T-helper 2 cell treated with Interferon-gamma antibody and Interleukin-4, amounts not matched to agents 5 μg/mL and 100 μg/mL, for 36 hours (primary cell): Measurements from ENCODE around the gene CCDC117.
"Not testable (repeated sequence)": the region's sequence is repeated elsewhere in the genome, so short reads cannot be mapped to it uniquely, and the experiment has no call there.

Experiments used
- DNase-seq: peaks from one replicate; pipeline ENCODE4 v3.0.0; 2021; ENCODE audit warnings: low spot score
- H3K27ac Mint-ChIP-seq: one replicate; pipeline ENCODE4 v1.8.0; 2021; ENCODE audit warnings: mild to moderate bottlenecking, mixed read lengths
- H3K27me3 Mint-ChIP-seq: one replicate; pipeline ENCODE4 v1.8.0; 2021; ENCODE audit warnings: low read depth, mixed read lengths
- H3K36me3 Mint-ChIP-seq: one replicate; pipeline ENCODE4 v1.8.0; 2021; ENCODE audit warnings: low read depth, mixed read lengths
- H3K4me1 Mint-ChIP-seq: one replicate; pipeline ENCODE4 v1.8.0; 2021; ENCODE audit warnings: low read depth, mixed read lengths
- H3K4me3 Mint-ChIP-seq: one replicate; pipeline ENCODE4 v1.8.0; 2022; ENCODE audit warnings: mild to moderate bottlenecking, moderate library complexity, mixed read lengths
- H3K9me3 Mint-ChIP-seq: one replicate; pipeline ENCODE4 v1.8.0; 2021; ENCODE audit warnings: mixed read lengths

The CCDC117 gene

DNA sequence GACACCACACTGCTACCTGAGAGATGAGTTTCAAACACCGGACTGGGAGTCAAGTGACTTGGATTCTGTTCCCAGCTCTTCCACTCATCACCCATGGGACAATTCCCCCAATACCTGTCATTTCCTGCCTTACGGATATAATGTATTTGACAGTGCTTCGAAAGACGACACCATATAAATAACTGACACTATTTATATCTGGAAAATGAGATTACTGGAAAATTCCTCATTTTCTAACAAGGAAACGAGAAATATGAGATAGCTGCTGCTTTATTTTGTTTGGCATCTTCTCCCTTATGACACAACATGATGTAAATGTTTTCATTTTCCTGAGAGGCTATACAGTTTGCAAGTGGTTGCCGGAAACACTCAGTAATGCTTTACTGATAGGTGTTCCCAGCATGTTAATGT is 22.0 kb upstream of the CCDC117 start:
- Mint-ChIP-seq H3K9me3 (no peaks in the 10 kb centered on the region), H3K27ac (no peak overlapping the region), H3K4me1 (peaks cover 7% of the 10 kb centered on the region), H3K36me3 (peaks cover 24% of the 10 kb centered on the region), H3K27me3 (no peaks in the 10 kb centered on the region), H3K4me3 (no peak overlapping the region)
- no peak for DNase-seq

DNA sequence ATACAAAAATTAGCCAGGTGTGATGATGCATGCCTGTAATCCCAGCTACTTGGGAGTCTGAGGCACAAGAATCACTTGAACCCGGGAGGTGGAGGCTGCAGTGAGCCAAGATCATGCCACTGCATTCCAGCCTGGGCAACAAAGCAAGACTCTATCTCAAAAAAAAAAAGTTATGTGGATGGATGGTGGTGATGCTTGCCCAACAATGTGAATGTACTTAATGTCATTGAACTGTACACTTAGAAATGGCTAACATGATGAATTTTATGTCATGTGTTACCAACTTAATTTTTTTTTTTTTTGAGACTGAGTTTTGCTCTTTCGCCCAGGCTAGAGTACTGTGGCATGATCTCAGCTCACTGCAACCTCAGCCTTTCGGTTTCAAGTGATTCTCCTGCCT is 18.0 kb upstream of the CCDC117 start:
- H3K27me3 Mint-ChIP-seq, H3K9me3 Mint-ChIP-seq, H3K4me3 Mint-ChIP-seq, DNase-seq, H3K27ac Mint-ChIP-seq, H3K4me1 Mint-ChIP-seq, H3K36me3 Mint-ChIP-seq: not testable (repeated sequence)

DNA sequence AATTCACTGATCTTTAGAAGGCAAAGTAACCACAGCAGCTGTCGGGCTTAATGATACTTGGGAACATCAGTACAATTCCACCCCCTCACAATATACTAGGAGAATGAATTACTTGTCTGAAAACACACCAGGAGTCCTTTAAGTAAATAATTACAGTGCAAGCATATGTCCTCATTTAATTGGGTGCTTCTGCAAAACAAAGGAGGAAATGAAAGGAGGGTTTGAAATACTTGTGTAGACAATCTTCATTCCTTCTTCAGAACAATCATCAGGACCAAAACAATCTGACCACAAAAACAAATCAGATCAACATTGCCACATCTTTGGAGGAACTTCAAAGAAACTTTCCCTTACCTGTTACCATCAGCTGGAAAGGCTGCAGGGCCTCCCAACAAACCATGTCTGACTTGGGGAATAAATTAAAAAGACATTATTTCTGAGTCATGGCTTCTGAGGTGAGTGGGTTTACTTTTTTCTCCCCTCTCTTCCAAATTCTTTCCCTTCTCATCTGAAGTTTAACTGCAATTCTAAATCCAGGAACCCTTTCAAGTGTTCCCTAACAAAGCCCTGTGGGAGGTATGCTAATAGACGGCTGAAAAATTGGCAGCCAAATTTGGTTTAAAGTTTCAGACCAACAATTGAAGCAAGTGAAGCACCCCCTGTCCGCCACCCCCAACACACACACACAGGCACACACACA is 12.5 kb upstream of the CCDC117 start:
- Mint-ChIP-seq H3K27ac (no peak overlapping the region), H3K36me3 (no peaks in the 10 kb centered on the region), H3K4me1 (peaks cover 8% of the 10 kb centered on the region), H3K27me3 (no peaks in the 10 kb centered on the region), H3K4me3 (no peak overlapping the region), H3K9me3 (no peaks in the 10 kb centered on the region)
- DNase-seq, result no peak

DNA sequence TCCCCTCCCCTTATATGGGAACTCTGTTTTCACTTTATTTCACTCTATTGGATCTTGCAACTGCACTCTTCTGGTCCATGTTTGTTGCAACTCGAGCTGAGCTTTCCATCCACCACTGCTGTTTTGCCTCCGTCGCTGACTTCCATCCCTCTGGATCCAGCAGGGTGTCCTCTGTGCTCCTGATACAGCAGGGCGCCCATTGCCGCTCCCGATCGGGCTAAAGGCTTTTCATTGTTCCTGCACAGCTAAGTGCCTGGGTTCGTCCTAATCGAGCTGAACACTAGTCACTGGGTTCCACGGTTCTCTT is 11.1 kb upstream of the CCDC117 start:
- Mint-ChIP-seq H3K27me3 (no peaks in the 10 kb centered on the region), H3K4me3 (no peak overlapping the region), H3K36me3 (no peaks in the 10 kb centered on the region), H3K9me3 (no peaks in the 10 kb centered on the region), H3K4me1 (peaks cover 8% of the 10 kb centered on the region), H3K27ac (no peak overlapping the region)
- DNase-seq, result no peak

DNA sequence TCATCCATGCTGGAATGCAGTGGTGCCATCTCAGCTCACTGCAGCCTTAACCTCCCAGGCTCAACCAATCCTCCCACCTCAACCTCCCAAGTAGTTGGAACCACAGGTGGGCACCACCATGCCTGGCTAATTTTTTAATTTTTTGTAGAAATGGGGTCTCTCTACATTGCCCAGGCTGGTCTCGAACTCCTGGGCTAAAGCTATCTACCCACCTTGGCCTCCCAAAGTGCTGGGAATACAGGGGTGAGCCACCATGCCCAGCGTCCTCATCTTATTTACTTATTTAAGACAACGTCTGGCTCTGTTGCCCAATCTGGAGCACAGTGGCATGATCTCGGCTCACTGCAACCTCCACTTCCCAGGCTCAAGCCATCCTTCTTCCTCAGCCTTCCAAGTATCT is 10.5 kb upstream of the CCDC117 start:
- H3K4me1 Mint-ChIP-seq, H3K9me3 Mint-ChIP-seq, H3K27me3 Mint-ChIP-seq, H3K27ac Mint-ChIP-seq, DNase-seq, H3K36me3 Mint-ChIP-seq, H3K4me3 Mint-ChIP-seq: not testable (repeated sequence)

DNA sequence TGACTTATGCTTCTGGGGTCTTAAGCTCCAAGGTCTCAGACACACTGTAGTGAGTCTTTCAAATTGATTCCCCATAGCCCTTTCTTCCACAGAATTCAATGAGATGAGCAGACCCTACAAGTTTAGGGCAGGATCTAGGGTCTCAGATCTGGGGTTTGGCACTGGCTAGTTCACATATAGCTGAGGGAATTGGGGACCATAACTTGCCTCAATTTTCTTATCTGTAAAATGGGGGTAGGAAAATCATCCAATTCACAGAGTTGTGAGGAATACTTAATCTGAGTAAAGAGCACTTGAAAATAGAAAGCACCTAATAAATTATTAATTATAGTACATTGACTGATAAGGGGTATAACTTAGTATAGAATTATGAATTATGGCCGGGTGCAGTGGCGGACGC is 5.9 kb upstream of the CCDC117 start:
- no peak overlapping the region for H3K4me3 Mint-ChIP-seq
- no peak overlapping the region for H3K27ac Mint-ChIP-seq
- H3K36me3 Mint-ChIP-seq, result no peaks in the 10 kb centered on the region
- H3K4me1 Mint-ChIP-seq, result no peaks in the 10 kb centered on the region
- no peak for DNase-seq
- H3K9me3 Mint-ChIP-seq, result no peaks in the 10 kb centered on the region
- no peaks in the 10 kb centered on the region for H3K27me3 Mint-ChIP-seq

DNA sequence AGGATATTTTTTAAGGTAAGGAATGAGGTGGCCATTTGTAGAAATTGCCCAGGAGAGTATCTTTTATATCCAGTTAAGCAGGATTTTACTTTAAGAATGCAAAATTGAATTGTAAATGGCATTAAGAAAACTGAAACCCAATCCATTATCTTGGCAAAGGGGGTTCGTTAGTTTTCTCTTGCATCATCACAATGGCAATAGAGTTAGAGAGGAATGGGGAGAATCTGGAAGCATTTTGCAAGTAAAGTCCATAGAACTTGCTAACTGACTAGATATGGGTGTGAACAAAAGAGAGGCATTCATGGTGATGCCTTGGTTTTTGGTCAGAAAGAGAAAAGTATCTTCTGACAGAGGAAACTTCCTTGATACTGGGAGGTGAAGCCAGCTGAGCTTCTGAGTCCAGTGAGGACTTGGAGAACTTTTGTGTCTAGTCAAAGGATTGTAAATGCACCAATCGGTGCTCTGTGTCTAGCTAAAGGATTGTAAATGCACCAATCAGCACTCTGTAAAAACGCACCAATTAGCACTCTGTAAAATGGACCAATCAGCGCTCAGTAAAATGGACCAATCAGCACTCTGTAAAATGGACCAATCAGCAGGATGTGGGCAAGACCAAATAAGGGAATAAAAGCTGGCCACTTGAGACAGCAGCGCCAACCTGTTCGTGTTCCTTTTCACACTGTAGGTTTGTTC is 3.6 kb upstream of the CCDC117 start:
- Mint-ChIP-seq H3K4me3 (no peak overlapping the region), H3K27ac (no peak overlapping the region), H3K9me3 (no peaks in the 10 kb centered on the region), H3K27me3 (no peaks in the 10 kb centered on the region), H3K4me1 (peaks cover 8% of the 10 kb centered on the region), H3K36me3 (peaks cover 6% of the 10 kb centered on the region)
- no peak for DNase-seq

DNA sequence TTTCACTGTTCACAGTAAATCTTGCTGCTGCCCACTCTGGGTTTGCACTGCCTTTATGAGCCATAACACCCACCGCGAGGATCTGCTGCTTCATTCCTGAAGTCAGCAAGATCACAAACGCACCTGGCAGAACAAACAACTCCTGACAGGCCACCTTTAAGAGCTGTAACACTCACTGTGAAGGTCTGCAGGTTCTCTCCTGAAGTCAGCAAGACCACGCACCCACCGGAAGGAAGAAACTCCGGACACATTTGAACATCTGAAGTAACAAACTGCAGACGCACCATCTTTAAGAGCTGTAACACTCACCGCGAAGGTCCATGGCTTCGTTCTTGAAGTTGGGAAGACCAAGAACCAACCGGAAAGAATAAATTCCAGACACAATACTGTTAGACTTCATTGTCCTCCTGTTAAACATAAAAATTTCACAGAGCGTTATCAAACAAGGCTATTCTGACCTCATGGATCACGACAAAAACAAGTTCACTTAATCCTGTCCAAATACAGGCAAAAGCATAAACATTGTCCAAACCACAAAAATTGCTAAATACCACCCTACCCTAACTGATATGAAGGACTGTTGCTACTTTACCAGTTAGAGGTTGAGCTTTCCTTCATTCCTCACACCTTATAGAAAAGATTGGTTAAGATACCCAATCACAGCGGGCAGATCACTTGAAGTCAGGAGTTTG is 3.0 kb upstream of the CCDC117 start:
- no peak for DNase-seq
- Mint-ChIP-seq H3K27ac (no peak overlapping the region), H3K4me1 (peaks cover 10% of the 10 kb centered on the region), H3K4me3 (no peak overlapping the region), H3K36me3 (peaks cover 7% of the 10 kb centered on the region), H3K9me3 (no peaks in the 10 kb centered on the region), H3K27me3 (no peaks in the 10 kb centered on the region)

DNA sequence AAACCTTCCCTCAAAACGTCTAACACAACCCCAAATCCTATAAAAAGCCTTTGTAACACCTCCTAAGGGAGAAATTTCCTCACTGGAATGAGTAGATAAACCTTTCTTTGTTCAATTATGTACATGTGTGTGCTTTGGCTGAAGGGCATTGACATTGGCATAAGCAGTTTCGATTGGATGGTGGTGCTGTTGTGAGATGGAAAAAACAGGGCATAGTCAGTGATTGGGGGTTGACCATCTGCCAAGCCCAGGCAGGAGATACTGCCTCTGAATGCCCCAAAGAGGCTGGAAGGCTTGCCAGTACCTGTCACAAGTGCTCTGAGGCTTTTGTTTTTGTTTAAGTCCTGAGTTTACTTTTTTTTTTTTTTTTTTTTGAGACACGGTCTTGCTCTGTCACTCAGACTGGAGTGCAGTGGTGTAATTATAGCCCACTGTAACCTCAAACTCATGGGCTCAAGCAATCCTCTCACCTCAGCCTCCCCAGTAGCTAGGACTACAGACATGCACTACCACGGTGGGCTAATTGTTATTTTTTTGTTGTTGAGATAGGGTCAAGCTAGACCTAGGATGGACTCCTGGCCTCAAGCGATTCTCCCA is 1.2 kb upstream of the CCDC117 start:
- Mint-ChIP-seq H3K4me3 (no peak overlapping the region), H3K27ac (no peak overlapping the region), H3K27me3 (no peaks in the 10 kb centered on the region), H3K36me3 (peaks cover 23% of the 10 kb centered on the region), H3K4me1 (peaks cover 16% of the 10 kb centered on the region), H3K9me3 (no peaks in the 10 kb centered on the region)
- no peak for DNase-seq

DNA sequence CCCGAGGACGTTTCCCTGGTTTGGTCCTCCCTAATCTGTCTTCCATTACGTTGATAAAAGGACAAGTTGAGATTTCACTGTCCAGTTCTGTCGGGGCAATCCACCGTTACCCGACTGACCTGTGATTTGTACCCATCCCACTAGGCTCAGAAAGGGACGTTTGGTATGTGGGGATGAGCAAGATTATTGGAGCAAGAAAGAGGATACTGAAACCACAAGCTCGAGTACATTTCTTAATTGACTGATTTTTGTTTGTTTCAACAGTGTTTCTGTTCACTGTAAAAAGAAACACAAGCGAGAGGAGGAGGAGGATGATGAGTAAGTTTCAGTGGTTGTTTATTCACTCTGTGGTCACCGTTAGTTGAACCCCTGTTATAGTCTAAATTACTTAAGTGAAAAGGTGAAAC is 969 bp downstream of the CCDC117 start:
- Mint-ChIP-seq H3K27me3 (no peaks in the 10 kb centered on the region), H3K36me3 (peaks cover 25% of the 10 kb centered on the region), H3K4me1 (peaks cover 16% of the 10 kb centered on the region), H3K27ac (peak overlapping the region; percentile 98), H3K9me3 (no peaks in the 10 kb centered on the region), H3K4me3 (peak overlapping the region; percentile 100)
- peak; percentile 27 for DNase-seq

DNA sequence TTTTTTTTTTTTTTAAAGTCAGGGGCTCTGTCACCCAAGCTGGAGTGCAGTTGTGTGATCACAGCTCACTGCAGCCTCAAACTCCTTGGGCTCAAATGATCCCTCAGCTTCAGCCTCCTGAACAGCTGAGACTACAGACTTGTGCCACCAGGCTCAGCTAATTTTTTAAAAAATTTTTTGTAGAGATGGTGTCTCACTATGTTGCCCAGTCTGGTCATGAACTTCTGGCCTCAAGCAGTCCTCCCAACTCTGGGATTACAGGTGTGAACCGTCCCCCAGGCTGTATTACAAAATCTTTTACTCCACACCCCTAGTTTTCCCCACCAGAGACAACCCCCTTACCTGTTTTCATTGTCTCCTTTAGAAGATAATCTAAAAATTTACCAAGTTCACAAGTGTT is 1.9 kb downstream of the CCDC117 start:
- H3K27me3 Mint-ChIP-seq, result no peaks in the 10 kb centered on the region
- no peaks in the 10 kb centered on the region for H3K9me3 Mint-ChIP-seq
- peaks cover 29% of the 10 kb centered on the region for H3K36me3 Mint-ChIP-seq
- H3K27ac Mint-ChIP-seq, result peak overlapping the region; percentile 69
- peaks cover 16% of the 10 kb centered on the region for H3K4me1 Mint-ChIP-seq
- DNase-seq, result no peak
- peak overlapping the region; percentile 100 for H3K4me3 Mint-ChIP-seq

DNA sequence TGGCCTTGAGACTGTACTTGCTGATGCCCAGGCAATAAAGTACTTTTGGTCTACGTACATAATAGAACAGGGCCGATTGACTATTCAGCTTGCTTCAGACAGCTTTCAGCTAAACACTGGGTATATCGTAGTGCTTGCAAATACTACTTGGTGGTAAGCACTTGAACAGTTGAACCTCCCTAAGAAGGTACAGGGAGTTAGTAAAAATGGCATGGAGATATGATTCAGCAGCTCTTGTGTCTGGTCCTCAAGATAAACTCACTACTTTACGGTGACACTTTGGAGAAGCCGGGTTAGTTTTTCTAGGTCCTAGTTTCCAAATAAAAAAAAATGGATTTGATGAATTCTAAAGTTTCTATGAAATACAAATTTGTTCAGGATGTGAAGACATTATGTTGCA is 7.3 kb downstream of the CCDC117 start:
- no peak overlapping the region for H3K27ac Mint-ChIP-seq
- peaks cover 15% of the 10 kb centered on the region for H3K4me1 Mint-ChIP-seq
- H3K4me3 Mint-ChIP-seq, result no peak overlapping the region
- H3K36me3 Mint-ChIP-seq, result peaks cover 48% of the 10 kb centered on the region
- H3K9me3 Mint-ChIP-seq, result no peaks in the 10 kb centered on the region
- no peak for DNase-seq
- no peaks in the 10 kb centered on the region for H3K27me3 Mint-ChIP-seq

DNA sequence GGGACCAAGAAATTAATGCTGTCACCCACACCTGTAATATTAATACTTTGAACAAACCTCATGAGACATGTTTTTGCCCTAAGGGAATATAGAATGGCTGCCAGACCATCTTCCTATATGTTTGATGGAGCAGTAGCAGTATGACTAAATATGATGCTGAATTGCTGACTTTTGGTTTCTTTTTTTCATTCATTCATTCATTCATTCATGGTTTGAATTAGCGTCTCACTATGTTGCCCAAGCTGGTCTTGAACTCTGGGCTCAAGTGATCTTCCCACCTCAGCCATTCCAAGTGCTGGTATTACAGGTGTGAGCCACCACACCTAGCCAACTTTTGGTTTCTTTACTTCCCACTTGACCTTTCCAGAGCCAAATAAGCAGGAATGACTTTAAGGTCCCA is 7.8 kb downstream of the CCDC117 start:
- H3K4me3 Mint-ChIP-seq, result no peak overlapping the region
- no peak overlapping the region for H3K27ac Mint-ChIP-seq
- no peak for DNase-seq
- H3K4me1 Mint-ChIP-seq, result peaks cover 15% of the 10 kb centered on the region
- H3K27me3 Mint-ChIP-seq, result no peaks in the 10 kb centered on the region
- peaks cover 49% of the 10 kb centered on the region for H3K36me3 Mint-ChIP-seq
- no peaks in the 10 kb centered on the region for H3K9me3 Mint-ChIP-seq
